Midbrain (tissue), 1 donor: Measurements from ENCODE around the gene PAX5.

Source experiments
- DNase-seq: peaks from one replicate; lab custom pipeline; 2025; lab: John Stamatoyannopoulos, UW

The PAX5 gene

DNA sequence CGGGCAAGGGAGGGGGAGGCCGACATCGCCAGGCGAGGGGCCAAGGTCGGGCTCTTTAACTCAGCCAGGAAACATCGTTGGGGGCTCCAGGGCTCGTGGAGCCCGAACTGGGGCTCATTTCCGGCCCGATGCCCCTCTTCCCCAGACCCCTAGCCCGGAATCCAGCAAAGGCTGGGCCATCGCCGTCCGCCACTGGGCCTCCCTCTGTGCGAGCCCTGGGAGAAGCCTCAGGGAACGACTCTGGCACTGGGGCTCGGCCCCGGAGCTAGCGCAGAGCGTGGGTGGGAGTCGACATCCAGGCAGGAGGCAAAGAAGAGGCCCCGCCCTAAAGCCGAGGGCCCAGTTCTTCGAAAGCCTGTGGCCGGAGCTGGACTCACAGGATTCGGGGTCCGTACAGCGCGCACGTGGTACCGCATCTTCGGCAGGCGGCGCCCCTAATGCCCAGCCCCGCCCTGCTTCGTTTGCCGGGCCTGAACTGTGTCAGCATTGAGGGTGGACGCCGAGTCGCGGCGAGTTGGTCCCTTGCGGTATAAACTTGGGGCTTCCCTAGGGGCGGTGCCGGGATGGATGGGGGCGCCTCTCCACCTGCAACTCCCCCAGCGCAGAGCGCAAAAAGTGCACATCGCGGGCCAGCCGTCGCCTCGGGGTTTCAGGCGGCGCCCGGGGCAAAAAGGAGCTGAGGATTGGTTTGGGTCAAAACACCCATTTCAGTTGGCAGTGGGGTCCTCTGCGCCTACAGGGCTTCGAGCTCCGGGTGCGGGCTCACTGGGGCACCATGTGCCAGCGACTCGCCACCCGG, 3.6 kb upstream of the PAX5 start:
- DNase-seq, result no peak

DNA sequence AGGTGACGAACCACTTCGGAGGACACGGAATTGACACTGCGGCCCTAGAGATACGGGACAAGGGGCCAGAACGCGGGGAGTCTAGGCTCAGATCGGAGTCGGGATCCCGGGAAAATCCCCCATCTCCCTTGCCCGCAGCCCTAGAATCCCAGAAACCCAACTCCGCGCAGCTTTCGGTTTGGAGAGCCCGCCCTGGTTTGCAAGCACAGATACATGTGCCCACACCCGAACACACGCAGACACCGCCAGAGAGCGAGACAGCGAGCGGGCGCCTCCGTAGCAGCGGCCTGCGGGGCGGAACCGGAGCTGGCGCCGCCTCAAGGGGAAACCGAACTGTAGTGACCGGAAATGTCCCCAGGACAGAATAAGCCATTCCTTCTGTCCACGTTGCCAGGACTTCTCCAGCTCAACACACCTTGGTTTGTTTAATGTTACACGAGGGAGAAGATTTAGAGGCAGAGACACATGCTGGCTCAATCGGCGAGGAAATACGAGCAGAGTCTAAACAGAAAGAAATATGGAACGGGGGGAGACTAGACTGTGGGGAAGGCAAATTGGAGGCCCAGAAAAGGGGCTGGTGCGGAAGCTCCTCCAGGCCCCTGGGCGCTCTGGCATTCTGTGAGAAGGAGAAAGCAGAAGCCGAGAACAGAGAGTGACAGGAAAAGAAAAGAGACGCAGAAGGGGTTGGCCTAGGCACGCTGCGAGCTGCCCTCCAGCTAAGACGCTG, 2.9 kb upstream of the PAX5 start:
- peak; percentile 5 for DNase-seq

DNA sequence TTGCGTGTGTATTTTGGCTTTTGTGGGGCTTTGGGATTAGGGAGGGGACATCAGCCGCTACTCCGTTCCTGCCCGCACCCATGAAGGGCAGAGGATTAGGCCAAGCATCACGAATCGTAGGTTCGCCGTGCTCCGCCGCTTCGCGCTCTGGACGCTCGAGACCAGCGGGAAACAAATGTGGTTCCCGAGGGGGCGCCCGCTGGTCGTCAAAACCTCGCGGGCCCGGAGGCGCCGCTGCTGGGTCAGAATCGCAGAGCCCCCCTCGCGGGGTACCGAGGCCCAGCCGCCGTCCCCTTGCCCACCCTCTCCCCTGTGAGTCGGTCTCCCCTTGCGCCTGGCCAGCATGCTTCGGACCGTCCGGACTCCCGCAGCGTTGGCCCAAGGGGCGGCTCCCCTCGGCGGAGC, 2.3 kb upstream of the PAX5 start:
- DNase-seq, result no peak

DNA sequence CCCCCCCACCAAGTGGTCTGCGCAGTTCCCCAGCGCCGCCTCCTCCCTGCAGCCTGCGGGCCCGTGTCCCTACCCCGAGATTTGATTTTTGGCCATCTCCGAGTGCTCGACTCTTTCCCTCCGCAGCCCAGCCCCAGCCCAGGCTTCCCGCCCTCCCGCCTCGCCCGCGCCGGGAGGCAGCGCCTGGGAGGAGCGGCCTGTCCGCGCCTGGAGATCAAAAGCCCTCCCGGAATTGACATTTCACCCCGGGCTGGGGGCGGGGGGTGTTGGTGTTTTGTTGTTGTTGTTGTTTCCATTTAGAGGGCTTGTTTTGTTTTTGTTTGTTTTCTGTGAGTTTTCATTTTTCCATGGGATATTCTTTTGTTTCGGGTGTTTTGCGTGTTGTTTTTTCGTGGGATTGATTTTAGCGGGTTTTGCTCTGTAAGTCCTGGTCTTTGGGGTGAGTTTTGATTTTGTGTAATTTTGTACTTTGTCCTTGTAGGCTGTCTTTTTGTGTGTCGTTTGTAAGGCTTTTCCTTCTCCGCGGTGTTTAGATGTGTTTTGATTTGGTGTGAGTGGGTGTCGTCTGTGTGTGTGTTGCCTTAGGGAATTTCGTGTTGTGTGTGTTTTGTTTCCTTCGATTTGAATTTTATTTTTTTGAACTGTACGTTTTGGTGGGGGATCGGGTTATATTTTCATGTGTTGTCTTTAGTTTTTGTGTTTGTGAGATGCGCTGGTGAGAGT, 1.7 kb upstream of the PAX5 start:
- no peak for DNase-seq

DNA sequence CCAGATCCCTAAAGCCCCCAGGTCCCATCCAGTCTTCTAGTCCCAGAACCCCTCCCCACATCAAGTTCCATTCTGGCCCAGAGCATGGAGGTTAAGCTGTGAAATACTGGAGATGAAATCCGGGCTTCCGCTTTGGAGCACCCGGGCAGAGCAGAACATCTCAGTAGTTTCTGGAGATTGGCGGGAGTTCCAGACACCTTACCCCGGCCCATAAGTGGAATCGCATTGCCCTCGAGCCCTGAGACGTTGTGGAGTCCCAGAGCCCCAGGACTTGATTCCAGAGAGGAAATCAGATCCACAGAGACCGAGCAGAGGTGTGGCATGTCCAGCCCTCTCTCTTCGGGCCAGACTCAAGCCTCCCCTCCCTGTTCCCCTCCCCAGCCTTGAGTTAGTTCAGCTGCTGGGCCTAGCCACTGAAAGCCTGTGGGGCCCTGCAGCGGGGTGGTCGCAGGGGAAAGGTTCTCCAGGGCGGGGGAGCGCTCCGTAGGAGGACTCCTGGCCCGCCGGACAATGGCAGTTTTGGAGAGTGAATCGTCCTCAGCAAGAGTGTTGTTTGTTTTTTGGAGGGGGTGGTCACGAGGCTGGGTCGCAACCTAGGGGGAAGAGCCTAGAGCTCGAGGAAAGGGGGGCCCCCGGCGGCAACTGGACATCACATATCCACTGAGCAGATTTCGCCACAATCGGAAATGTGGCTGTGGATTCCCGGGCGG, 1.0 kb upstream of the PAX5 start:
- DNase-seq, result no peak

DNA sequence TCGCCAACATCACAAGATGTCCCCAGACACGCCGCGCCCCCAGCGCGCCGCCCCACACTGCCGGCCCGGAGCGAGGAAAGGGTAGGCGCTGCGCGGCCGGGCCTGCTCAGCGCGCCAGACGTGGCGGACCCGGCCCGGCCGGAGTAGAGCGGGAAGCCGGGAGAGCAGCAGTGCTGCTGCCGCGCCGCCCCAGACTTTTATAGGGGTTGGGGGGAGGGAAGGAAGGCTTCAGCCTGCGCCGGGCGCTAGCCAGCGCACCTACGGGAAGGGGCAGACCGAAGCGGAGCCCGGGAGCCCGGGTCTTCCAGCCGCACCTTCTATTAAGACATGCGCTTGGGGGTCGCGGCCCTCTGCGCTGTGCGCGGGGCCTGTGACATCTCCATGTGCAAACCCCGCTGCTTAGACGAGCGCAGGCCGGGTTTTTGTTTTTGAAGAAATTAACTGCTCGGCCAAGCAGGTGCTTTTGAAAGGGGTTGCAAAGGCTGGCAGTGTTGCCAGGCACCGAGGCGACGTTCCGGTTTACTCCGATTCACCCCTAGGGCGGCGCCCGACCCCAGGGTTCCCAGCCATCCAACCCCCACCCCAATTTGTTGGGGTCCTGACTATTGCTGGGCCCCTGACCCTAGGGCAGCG, 353 bp upstream of the PAX5 start:
- DNase-seq, result no peak

DNA sequence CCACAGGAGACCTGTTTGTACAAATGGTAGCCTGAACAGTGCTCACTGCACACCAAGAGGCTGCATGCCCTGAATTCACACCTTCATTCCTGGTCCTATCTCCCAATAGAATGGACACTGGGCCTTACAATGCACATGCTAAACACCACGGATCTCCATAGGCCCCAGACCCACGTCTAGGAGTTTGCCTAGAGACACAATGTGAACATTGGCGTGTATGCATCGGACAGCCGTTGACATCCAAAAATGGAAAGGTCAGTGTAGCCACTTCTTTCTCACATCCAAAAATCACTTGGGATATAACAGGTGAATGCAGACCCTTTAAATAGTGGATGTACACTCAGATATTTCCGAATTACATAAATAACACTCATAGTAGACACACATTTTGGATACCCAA, 927 bp downstream of the PAX5 start:
- DNase-seq, result no peak

DNA sequence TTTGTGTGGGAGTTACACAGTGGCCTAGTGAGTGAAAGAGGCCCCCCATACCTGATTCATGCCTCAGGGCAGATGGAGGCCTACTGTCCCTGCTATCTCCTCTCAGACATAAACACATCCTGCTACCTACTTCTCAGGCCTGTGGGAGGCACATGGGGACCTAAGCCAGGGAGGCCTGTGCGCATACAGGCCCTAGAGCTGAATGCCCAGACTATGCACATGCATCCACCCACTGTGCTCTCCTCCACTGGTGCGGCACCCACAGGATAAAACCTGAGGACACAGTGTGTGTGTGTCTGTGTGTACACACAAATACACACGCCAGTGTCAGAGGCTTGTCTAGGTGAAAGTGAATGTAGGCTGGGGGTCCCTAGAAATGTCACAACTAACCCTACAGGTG, 1.4 kb downstream of the PAX5 start:
- DNase-seq, result no peak

DNA sequence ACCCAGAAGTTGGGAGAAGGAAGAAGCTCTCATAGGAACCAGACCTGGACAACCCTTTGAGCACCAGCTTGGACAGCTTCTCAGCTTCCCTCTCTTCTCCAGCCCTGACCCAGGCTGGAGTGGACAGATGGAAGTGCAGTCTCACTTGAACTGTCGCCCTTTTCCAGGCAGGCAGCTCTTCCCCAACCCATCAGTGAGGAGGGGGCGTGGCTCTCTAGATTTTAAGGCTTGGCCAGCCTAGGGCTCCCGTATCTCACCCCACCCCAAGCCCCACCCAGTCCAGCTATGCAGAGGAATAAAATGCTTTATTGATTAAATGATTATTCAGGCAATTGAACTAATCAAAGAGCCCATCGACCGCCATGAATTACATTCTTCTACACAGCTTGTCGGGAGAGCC, 2.2 kb downstream of the PAX5 start:
- DNase-seq, result no peak

DNA sequence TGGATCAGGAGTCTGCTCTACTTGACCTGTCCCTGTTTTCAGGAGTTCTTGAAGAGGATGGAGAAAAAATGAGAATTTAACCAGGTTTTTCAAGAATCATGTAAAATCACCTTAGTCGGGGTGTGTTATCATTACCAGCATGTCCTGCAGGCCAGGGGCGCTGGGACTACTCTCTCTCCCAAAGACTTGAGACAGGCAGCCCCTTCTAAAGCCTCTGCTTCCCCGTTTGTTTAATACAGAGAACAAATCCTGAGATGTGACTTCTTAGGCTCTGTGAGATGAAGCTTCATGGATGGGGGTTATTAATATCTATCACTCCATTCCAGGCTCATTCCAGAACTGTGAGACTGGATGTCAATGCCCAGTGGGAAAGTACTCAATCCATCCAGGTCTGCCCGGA, 3.0 kb downstream of the PAX5 start:
- no peak for DNase-seq

DNA sequence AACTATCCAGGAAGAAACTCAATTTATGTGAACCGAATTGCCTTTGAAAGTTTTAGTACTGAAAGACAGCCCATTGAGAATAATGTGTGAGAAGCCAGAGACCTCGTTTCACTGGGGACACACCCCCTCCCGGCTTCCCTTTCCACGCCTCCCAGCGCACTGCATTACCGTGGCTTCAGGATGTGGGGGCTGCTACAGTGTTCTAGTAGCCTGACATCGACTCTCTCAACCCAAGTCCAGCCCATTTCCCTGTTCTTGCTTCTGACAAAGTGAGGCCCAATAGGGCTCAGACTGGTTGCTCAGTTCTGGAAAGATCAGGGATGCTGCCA, 3.5 kb downstream of the PAX5 start:
- no peak for DNase-seq

DNA sequence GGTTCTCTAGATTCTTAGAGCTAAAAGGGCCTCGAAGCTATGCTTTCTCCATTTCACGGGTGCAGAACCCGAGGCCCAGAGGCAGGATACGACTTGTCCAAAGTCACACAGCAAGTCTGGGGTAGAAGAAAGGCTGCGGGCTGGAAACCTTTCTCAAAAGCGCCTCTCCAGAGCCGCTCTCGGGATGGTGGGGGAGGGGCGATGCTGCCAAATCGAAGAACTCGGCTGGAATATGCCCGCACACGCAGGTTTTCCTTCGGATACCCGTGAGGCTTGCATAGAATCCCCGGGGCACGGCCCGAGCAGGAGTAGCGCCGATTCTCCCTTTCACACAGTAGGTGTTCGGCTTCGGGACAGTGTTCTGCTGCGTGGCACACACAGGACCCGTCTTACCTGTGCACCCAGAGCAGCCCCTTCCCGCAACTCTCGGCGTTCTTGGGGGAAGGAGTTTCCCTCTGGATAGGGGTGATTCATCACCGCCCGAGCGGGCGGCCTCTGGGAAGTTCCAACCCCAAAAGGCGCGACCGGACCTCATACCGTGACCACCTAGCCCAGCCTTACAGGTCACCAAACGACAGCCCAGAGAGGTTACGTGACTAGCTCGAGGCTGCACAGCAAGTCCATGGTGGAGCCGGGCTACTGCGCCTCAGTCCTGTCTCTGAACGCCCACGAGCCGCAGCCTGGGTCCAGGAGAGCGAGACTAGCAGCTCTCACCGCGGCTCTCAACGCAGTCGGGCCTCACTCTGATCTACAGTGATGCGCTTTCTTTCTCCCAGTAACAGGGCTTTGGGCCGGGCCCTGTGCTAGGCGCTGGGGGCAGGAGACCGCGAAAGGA, 4.1 kb downstream of the PAX5 start:
- no peak for DNase-seq

DNA sequence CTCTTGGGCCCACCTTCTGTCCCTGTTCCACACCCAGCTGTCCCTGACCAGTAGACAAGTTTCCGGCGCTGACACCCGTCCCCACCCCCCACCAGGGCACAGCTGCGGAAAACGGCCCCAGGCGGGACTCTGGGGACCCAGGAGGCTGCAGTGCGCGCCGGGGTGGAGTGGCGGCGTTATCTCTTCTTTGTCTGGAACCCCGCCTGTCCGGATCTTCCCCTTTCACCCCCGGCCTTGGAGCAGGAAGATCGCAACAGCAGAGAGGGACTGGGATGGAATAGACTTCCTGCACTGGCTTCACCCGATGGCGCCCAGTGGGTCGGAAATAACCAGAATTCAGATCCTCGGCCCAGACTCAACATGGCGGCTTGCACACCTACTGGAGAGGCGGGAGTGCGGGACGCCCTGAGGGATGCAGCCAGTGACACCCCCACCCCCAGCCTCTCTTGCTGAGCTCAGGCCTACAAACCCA, 4.7 kb downstream of the PAX5 start:
- DNase-seq, result no peak

DNA sequence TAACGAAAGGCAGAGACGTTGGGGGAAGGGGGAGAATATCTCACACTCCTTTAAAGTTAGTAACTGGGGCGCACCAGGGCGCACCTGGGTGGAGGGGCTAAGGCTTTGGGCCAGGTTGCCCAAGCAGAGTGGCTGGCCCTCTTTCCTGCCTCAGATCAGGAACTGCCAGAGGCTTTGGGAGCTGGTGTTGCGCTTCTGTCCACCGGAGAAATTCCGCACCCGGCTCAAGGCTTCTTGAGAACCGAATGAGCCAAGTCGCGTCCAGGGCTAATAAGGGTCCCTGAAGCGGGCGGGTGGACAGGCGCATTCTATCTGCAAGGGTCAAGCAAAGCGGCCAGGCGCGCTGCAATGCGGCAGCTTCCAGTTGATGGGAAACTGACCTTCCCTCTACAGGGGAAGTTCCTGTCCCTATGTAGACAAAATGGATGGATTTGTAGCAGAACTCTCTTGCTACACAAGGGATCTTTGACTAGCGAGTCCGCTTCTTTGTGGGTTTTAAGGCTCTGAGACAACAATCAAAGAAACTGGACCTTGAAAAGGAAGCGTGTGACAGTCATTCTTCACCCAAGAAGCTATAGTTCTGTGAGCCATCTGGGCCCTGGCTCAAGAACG, 5.5 kb downstream of the PAX5 start:
- no peak for DNase-seq

DNA sequence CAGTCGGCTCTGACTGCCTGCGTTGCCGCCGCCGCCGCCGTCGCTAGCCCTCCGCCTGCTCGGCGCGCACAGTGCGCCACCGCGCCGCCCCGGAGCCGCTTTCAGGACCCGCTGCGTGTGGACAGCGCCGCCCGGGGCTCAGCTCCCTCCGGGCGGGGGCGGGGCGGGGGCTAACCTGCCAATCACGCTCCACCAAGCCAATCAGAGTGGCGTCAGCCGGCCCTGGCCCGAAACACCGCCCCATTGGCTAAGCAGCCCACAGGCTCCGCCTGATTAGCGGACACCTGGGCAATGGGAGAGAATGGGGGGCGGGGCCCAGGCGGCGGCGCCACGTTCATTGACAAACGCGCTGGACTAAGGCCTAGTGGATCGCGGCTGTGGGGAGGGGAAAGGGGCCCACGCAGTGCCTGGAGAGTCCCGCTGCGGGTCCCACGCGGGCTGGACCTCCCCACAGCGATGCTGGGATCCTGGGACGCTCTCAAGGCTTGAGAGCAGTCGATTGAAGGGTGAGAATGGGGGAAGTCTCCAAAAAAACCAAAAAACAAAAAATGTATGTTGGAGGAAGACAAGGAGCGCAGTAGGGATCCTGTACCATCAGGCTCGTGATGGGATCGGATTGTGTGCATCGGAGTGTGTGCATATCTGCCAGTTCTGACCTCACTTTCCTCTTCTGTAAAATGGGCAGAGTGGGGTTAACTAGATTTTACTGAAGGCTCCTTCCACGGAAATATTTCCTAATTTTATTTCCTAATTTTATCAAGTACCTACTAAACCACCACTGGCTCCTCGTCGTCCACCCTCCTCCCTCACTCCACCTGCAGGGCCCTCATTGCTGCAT, 6.3 kb downstream of the PAX5 start:
- DNase-seq, result peak; percentile 82

DNA sequence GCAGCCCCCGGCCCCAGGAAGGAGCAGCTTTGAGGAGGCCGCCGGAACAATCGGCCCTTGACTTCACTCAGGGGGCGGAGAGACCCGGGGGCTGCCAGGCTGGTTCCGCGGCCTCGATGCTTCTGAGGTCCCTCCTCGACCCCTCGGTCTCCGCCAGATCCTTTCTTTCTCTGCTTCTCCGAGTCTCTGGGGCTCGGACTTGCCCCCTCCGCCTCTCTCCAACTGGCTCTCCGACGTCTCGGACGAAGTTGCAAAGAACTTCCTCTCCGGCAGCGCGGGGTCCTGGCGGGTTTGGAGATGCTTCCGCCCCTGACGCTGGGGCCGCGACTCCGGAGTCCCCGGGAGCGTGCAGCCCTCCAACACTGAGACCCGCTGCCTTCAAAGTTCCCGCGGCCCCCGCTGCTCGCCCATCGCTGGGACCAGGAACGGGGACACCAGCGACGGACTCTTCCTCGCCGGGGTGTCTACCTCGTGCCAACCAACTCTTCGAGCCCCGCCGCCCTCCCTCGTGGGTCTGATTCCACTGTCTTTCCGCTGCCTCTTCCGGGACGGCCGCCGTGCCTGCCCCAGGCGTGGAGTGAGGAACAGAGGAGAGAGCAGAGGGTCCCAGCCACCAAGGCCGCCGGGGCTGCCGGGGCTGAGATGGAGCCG, 7.0 kb downstream of the PAX5 start:
- DNase-seq, result no peak

DNA sequence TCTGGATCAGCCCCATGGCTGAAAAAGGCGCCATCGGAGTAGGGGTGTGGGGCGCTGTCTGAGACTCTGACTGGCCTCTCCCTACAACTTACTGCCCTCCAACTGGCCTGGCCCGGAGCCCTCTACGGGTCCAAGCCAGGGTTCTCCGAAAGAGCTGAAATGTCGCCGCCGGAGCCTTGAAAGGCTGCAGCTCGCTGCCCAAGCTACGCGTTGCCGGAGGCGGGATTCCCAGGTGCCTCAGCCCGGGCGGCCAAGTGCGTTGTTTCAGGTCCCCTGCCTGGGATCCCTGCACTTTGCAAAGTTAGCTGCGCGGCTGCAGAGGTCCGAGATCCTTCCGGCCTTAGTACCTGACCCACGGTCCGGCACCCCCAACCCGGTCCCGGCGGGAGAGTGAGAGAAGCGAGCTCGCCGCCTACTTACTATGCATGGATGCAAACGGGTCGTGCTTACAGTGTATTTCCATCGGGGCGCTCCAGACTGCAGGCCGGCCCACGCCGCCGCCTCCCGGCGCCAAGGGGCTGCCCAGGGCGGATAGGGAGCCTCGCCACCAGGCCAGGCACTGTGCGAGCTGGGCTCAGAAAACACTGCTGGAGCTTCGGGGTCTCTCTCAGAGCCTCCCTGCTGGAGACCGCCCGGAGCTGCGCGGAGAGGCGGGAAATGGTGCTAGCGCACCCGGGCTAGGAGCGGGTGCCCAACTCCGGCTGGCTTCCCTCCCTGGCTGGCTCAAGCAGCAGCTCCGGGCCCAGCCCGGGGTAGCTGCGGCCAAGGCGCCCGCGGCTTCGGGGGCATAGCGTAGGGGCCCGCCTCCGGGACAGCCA, 7.7 kb downstream of the PAX5 start:
- DNase-seq, result no peak

DNA sequence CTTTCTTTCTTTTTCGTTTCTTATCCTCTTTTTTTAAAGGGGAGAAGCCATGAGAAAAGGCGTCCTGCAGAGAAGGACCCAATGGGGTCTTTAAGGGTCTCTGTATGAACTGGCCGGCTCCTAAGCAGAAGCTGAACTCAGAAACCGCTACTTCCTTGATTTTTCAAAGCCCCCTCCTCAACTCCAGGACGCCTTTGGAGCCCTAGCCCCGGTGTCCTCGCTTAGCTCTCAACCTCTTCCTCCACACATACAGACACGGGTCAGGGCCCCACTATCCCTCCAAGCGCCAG, 8.3 kb downstream of the PAX5 start:
- no peak for DNase-seq
